VCaP (cell line): ENCODE data around the gene SLC6A13.

Experiments
- H3K27ac ChIP-seq: fragments of 450-650 bp; 2 replicates; pipeline ENCODE4 v1.5.1; 2017
- CTCF ChIP-seq: fragments of 450-650 bp; conservative IDR thresholded peaks from 2 replicates; pipeline ENCODE4 v1.5.1; 2017; ENCODE audit warnings: mild to moderate bottlenecking, moderate library complexity

SLC6A13 gene

GRCh38 chr12:175250-175649 lies 87.4 kb downstream of the SLC6A13 start:
- no peak for TF ChIP-seq CTCF

GRCh38 chr12:174596-174995 lies 88.0 kb downstream of the SLC6A13 start:
- no peak for TF ChIP-seq CTCF
- no peak overlapping the region for H3K27ac ChIP-seq

More at GRCh38 chr12:175250-175649, 87.4 kb downstream of the SLC6A13 start:
- peak overlapping the region; percentile 15; the same call in 1 of the 2 replicates for H3K27ac ChIP-seq

GRCh38 chr12:174124-174523 lies 88.5 kb downstream of the SLC6A13 start:
- TF ChIP-seq CTCF: no peak
- no peak overlapping the region for H3K27ac ChIP-seq

GRCh38 chr12:172732-173161 lies 89.9 kb downstream of the SLC6A13 start:
- no peak overlapping the region for H3K27ac ChIP-seq
- TF ChIP-seq CTCF: no peak

GRCh38 chr12:171743-172676 lies 90.6 kb downstream of the SLC6A13 start:
- no peak overlapping the region for H3K27ac ChIP-seq
- TF ChIP-seq CTCF: no peak

GRCh38 chr12:171276-171675 lies 91.4 kb downstream of the SLC6A13 start:
- TF ChIP-seq CTCF: no peak
- H3K27ac ChIP-seq: no peak overlapping the region
